Measurements from ENCODE around the gene TRIM31. TPM values are rescaled to one million over a fixed set of nuclear protein-coding genes. Genes with fewer than 3 reads are reported as not detected.

Gene TRIM31, protein sequence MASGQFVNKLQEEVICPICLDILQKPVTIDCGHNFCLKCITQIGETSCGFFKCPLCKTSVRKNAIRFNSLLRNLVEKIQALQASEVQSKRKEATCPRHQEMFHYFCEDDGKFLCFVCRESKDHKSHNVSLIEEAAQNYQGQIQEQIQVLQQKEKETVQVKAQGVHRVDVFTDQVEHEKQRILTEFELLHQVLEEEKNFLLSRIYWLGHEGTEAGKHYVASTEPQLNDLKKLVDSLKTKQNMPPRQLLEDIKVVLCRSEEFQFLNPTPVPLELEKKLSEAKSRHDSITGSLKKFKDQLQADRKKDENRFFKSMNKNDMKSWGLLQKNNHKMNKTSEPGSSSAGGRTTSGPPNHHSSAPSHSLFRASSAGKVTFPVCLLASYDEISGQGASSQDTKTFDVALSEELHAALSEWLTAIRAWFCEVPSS
- 0.09 TPM in 1 of 2 replicates, not detected in the other for total RNA-seq

DNA sequence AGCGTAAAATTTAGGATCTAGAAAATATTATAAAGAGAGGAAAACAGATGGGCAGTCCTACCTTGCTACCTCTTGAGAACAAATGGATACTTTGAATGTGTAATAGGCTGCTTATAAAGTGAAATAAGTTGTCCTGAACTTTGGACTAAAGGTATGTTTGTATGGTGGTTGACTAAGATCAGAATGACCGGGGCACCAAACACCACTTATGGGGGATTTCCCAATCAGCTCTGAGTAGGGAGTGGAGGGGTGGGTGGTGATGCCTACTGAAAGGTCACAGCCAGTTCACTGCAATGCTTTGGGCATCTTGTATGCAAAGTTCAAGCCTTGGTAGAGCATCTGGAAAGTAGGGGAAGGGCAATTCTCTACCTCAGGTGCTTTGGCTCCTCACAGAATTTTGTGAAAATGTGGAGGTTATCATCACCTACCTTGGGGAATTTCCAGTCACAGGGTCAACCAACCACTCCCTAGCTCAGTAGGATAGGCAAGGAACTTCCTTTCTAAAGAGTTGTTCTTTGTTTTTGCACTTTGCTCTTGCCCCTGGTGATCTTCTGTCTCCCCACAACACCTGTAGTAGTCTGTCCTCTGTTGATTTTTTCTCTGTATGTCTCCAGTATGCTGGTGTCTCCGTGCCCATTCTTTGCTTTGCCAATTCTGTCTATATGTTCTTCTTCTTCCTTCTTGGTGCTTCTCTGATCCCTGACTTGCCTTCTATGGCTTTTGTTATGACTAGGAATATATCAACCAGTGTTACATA is at the start of gene TRIM31:
TSS of gene TRIM31 (minus strand) at position 88 of the 757 bp plus-strand sequence. CDS start 285 bp downstream, outside the sequence.
- no peaks in the 10 kb centered on the region for H3K36me3 Mint-ChIP-seq (ENCODE audit: low read depth)
- intact Hi-C loops (cut with micrococcal nuclease), result no loop called here
- H3K9me3 Mint-ChIP-seq, result no peaks in the 10 kb centered on the region
- H3K27me3 Mint-ChIP-seq, result peaks cover 60% of the 10 kb centered on the region
- H3K4me1 Mint-ChIP-seq, result peaks cover 10% of the 10 kb centered on the region
- H3K27ac Mint-ChIP-seq, result no peak within 1 kb of the TSS
- H3K4me3 Mint-ChIP-seq, result no peak within 1 kb of the TSS
- no peak for DNase-seq

DNA sequence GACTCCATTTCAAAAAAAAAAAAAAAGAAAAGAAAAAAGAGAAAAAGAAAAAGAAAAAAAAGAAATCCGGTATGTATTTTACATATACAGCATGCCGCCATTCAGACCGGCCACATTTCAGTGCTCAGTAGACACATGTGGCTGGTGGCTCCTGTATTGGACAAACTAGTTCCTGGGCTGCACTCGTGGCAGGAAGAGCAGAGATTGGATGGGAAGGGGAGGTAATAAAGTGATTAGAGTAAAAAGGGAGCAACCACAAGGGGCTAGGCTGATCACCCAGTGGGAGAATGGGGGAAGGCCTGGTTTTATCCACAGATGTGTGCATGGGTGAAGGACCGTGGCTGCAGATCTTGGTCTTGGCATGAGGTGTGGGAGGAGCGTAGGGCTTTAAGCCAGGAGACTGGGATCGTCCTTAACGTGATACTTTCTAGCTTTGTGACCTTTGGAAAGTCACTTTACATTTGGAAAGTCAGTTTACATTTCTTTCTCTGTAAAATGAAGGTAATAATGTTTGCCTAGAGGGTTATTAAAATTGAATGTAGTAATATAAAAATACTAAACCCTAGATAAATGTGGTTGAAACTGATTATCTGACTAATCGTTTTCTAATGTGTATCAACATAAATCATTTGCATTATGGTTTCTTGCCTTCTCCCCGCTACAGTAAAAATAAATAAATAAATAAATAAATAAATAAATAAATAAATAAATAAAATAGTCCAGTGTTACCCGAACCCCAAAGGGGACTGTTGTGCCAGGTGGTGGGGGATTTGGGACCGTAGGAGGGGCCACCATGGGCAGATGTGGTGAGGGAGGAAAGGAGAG is 49.6 kb upstream of the TRIM31 start:
- Mint-ChIP-seq H3K9me3 (no peaks in the 10 kb centered on the region), H3K27ac (peak overlapping the region; percentile 1), H3K27me3 (no peaks in the 10 kb centered on the region), H3K4me3 (peak overlapping the region; percentile 47), H3K4me1 (peaks cover 43% of the 10 kb centered on the region), H3K36me3 (ENCODE audit: low read depth) (no peaks in the 10 kb centered on the region)
- intact Hi-C loops (cut with micrococcal nuclease), result no loop called here
- no peak for DNase-seq

DNA sequence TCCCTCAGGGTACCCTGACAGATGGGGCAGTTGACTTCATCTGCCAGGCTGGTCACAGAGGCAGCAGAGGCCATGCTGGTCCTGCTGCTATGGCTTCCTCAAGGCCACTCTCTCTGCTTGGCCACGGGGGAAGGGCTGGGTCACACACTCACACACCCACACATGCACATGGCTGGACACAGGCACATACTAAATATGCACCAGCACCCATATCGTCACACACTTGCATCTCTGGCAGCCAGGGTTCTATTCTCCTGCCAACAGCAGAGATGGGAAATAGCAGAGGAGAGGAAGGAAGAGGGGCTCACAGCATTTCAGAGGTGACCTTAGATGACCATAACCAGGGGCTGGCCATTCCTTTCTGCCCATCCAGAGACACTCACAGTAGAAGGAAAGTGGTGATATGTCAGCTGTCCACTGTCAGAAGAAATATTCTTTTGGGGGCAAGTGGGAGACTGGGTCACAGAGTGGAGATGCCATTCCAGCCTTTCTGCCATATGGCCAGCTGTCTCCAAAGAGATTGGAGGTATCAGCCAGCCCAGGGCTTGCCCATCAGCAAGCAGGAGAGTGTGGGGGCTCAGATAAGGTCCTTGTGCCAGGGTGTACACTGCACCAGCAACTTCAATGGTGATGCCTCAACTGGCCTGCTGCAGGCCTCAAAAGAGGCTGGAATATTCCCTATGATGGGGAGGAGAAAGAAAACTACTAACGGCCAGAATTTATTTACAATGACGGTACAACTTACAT is 48.1 kb upstream of the TRIM31 start, which contains the start of gene TRIM10:
TSS of gene TRIM10 (minus strand) at position 427 of the 747 bp plus-strand sequence. CDS start at position 74, 353 bp downstream.
- no peak within 1 kb of the TSS for H3K27ac Mint-ChIP-seq
- peaks cover 35% of the 10 kb centered on the region for H3K4me1 Mint-ChIP-seq
- H3K9me3 Mint-ChIP-seq, result no peaks in the 10 kb centered on the region

DNA sequence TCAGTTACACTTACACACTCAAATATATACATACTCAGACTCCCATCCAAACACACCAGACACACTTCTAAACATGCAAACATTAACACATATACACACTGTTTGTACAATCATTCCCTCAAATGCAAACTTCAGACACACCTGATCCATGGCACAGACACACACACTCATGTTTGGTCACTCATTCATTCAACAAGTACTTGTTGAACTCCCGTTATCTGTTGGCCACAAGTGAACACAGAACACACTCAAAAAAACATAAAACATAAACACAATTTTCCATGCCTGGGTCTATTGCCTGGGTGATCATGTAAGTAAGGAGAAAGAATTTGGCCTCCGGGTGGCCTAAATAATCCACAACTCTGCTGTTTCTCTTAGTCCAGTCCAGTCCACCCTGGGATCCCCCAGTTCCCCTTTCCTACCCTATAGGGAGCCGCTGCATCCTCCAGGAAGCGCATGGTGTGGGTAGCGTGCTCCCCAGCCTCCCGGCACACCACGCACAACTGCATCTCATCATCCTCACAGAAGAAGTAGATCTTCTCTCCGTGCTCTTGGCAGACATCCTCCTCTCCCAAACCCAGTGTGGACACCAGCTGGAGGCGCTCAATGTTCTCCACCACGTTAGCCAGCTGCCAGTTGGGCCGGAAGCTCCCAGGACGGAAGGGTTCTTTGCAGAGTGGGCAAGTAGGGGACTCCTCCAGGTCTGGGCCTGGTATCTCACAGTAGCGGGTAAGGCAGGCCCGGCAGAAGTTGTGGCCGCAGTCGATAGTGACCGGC is 47.3 kb upstream of the TRIM31 start:
- no peak for DNase-seq
- Mint-ChIP-seq H3K36me3 (ENCODE audit: low read depth) (no peaks in the 10 kb centered on the region), H3K9me3 (no peaks in the 10 kb centered on the region), H3K4me1 (peaks cover 32% of the 10 kb centered on the region), H3K27me3 (no peaks in the 10 kb centered on the region), H3K27ac (no peak overlapping the region), H3K4me3 (no peak overlapping the region)
- intact Hi-C loops (cut with micrococcal nuclease), result no loop called here

More for the DNA sequence above, 48.1 kb upstream of the TRIM31 start, which contains the start of gene TRIM10:
- Mint-ChIP-seq H3K27me3 (no peaks in the 10 kb centered on the region), H3K4me3 (no peak within 1 kb of the TSS), H3K36me3 (ENCODE audit: low read depth) (no peaks in the 10 kb centered on the region)
- DNase-seq, result no peak
- intact Hi-C loops (cut with micrococcal nuclease), result no loop called here

DNA sequence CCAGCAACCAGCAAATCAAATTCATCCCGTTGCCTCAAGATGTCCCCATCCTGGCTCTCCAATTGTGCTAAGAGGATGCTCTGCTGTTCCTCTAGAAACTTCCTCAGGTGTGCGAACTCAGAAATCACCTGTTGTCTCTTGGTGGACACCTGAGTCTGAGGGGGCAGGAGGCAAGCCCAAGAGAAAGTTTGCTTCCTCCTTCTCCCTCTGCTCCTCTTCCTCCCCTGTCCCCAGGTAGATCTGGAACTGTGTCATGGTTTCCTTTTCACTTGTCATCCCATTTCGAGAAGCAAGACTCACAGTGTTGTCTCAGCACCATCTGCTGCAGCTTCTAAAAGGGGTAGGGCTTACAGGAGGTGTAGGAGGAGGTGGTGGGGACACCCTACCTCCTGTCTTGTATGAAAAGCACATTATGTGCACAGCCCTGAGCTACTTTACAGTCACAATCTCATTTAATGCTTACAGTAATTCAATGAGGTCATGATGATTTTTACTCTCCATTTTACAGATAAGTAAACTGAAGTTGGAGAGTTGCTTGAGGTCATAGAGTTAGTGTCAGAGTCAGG is 45.7 kb upstream of the TRIM31 start:
- peak overlapping the region; percentile 10 for H3K27ac Mint-ChIP-seq
- peaks cover 26% of the 10 kb centered on the region for H3K4me1 Mint-ChIP-seq
- no peaks in the 10 kb centered on the region for H3K36me3 Mint-ChIP-seq (ENCODE audit: low read depth)
- no peak for DNase-seq
- peaks cover 3% of the 10 kb centered on the region for H3K27me3 Mint-ChIP-seq
- intact Hi-C loops (cut with micrococcal nuclease), result no loop called here
- H3K9me3 Mint-ChIP-seq, result no peaks in the 10 kb centered on the region
- H3K4me3 Mint-ChIP-seq, result no peak overlapping the region

DNA sequence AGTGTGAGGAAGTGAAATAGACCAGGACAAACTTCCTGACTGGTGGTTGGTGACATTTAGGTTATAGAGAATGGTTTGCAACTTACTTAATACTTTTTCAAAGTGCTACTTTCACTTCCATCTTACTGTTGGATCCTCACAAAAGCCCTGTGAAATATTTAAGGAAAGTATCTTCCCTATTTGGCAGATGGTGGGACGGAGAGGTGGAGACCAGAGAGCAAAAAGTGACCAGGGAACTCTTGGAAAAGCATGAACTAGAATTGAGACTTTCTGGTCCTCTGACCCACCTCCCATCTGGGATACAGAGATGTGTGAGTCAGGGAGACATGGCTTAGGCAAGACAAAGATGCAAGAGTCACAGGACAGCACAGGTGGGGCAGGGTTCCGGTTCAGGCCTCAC is 45.1 kb upstream of the TRIM31 start:
- peak; percentile 54 for DNase-seq
- peaks cover 23% of the 10 kb centered on the region for H3K4me1 Mint-ChIP-seq
- no peak overlapping the region for H3K27ac Mint-ChIP-seq
- no peaks in the 10 kb centered on the region for H3K9me3 Mint-ChIP-seq
- peaks cover 6% of the 10 kb centered on the region for H3K27me3 Mint-ChIP-seq
- H3K4me3 Mint-ChIP-seq, result no peak overlapping the region
- no peaks in the 10 kb centered on the region for H3K36me3 Mint-ChIP-seq (ENCODE audit: low read depth)
- intact Hi-C loops (cut with micrococcal nuclease), result no loop called here

DNA sequence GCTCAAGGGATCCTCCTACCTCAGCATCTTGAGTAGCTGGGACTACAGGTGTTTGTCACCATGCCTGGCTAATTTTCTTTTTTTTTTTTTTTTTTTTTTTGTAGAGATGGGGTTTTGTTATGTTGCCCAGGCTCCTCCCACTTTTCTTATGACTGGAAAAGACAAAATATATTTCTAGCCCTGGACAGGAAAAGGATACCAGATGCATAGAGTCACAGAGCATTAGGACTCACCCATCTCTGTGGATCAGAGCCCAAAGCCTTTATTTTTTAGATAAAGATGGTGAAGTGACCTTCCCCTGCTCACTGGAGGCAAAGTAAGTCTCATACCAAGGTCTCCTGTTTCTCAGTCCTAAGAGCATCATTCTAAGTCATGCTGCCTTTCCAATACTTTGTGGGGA is 44.7 kb upstream of the TRIM31 start:
- Mint-ChIP-seq H3K9me3 (no peaks in the 10 kb centered on the region), H3K4me3 (no peak overlapping the region), H3K4me1 (peaks cover 22% of the 10 kb centered on the region), H3K27ac (no peak overlapping the region), H3K27me3 (peaks cover 6% of the 10 kb centered on the region), H3K36me3 (ENCODE audit: low read depth) (no peaks in the 10 kb centered on the region)
- DNase-seq, result no peak
- intact Hi-C loops (cut with micrococcal nuclease), result no loop called here

DNA sequence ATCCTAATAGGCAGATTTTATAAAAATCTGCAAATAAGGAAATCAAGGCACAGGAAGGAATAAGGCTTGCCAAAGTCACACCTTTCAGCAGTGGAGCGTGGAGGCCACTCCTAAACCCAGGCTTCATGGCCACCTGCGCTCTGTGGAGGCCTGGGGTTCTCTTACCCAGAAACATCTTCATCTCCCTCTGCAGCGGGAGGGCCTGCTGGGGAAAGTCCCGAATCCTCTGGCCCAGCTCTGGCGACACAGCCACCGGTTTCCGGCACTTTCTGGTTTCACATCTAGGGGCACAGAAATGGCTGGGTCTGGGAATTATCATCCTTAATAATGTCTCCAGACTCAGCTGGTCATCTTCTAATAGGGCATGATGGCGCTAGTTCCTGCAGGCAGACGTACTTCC is 43.9 kb upstream of the TRIM31 start:
- DNase-seq, result no peak
- Mint-ChIP-seq H3K4me1 (peaks cover 18% of the 10 kb centered on the region), H3K4me3 (no peak overlapping the region), H3K27me3 (peaks cover 6% of the 10 kb centered on the region), H3K9me3 (no peaks in the 10 kb centered on the region), H3K36me3 (ENCODE audit: low read depth) (no peaks in the 10 kb centered on the region), H3K27ac (no peak overlapping the region)
- intact Hi-C loops (cut with micrococcal nuclease), result no loop called here

DNA sequence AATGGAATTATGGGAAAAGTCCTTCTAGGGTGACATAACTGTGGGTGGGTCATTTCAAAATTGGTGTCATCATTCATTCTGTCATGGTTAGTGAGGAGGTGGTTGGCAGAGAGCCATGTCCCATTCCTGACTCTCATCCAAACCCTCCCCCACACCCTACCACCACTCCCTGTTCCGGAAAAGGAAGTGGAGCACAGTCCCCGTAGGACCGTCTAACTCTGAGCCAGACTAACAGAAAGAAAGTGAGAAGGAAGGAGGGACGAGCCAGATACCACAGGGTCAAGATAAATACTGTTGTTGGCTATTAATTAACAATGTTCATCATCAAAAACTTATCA is 43.3 kb upstream of the TRIM31 start:
- Mint-ChIP-seq H3K4me1 (peaks cover 21% of the 10 kb centered on the region), H3K27me3 (peaks cover 6% of the 10 kb centered on the region), H3K36me3 (ENCODE audit: low read depth) (no peaks in the 10 kb centered on the region), H3K27ac (no peak overlapping the region), H3K4me3 (no peak overlapping the region), H3K9me3 (no peaks in the 10 kb centered on the region)
- intact Hi-C loops (cut with micrococcal nuclease), result no loop called here
- DNase-seq, result no peak

DNA sequence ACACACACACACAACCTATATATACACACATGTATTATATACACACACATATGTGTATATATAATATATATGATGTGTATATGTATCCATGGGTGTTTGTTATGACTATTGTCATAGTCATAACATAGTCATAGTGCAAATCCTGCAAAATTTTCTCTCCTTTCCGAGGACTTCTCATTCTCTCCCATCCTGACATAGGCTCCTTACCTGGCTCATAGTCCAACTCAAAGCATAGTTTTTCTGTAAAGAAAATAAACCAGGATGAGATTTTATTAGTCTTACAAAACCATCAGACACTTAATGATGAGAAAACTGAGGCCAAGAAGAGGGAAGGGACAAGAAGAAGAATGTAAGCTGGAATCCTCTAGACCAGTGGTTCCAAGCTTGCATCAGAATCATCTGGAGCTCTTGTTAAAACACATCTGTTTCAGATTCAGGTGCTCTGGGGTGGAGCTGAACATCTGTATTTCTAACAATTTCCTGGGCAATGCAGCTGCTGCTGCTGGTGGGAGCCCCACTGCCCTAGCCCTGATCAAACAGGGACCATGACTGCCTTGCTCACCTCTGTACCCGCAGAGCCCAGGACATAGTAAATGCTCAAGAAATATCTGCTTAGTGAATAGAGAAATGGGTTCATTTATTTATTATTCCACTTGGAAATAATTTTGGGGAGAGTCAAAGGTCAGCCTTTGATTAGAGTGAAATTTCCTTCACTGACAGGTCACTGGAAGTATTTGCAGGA is 42.8 kb upstream of the TRIM31 start:
- Mint-ChIP-seq H3K4me1 (peaks cover 21% of the 10 kb centered on the region), H3K36me3 (ENCODE audit: low read depth) (no peaks in the 10 kb centered on the region), H3K27ac (no peak overlapping the region), H3K27me3 (peaks cover 6% of the 10 kb centered on the region), H3K4me3 (no peak overlapping the region), H3K9me3 (no peaks in the 10 kb centered on the region)
- peak; percentile 44 for DNase-seq
- intact Hi-C loops (cut with micrococcal nuclease), result no loop called here

DNA sequence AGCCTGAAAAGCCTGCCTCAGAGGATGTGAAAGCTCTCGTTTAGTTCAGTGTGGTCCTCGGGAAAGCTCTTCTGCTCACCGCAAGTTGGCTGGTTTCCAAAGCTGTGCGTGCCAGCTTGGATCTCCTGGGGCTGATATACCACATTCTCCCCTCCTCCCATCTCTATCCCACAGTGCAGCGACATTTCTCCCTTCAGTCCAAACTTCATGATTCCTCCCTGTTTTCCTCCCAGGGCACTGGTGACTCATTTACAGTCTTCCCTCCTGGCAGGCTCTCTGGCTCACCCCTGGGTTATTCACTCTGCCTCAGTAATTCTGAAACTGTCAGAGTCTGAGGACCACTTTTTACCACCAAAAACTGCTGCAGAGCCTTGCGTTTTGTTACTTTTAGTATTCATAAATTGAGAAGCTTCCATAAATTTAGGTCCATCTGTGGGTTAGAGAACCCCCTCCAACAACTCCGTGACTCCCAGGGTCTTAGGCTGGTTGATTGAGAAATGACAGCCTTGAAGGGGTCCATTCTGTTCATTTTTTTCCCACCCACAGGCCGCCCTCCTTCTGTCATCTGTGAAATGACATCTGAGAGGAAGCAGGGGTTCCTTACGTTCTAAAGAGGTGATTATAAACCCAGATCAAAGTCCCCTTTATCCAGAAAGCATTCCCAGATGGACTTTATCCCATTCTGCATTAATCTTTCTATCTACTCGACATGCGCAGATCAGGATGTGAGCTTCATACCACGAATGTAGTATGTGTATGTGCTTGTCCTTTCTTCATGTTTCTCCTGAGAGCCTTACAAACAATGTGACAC is 42.0 kb upstream of the TRIM31 start:
- H3K36me3 Mint-ChIP-seq (ENCODE audit: low read depth), result no peaks in the 10 kb centered on the region
- H3K27me3 Mint-ChIP-seq, result peaks cover 11% of the 10 kb centered on the region
- intact Hi-C loops (cut with micrococcal nuclease), result no loop called here
- H3K9me3 Mint-ChIP-seq, result no peaks in the 10 kb centered on the region
- H3K27ac Mint-ChIP-seq, result no peak overlapping the region
- H3K4me1 Mint-ChIP-seq, result peaks cover 24% of the 10 kb centered on the region
- DNase-seq, result no peak
- no peak overlapping the region for H3K4me3 Mint-ChIP-seq
